ENCODE data around the gene RHEBL1. TPM values are rescaled to one million over a fixed set of nuclear protein-coding genes. Genes with fewer than 3 reads are reported as not detected.

RHEBL1 gene
- polyA plus RNA-seq, 4 donors: 0.61 to 1.4 (median 1.2) TPM; not detected in 1

DNA sequence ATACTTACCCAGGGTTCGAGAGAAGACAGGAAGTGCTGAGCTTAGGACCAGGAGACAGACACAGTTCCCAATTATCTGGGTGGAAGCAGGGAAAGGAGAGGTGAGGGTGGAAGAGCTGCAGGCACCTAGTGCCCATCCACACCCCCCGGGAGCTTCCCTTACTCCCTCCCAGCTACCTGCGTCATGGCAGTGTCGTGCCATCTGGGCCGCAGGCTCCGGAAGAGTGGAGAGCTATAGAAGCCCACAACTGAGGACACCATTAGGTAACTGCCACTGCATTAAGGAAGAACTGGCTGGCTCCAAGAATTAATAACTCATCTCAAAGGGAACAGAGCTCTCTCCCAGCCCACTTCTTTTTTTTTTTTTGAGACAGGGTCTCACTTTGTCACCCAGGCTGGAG is 30.6 kb upstream of the RHEBL1 start:
- H3K27me3 ChIP-seq (ENCODE audit: control insufficient read depth in 3 of 3, insufficient read depth in 3 of 3, low read length in 3 of 3): peaks cover 0 to 1% (median 0%) of the 10 kb centered on the region in 3 donors
- H3K9me3 ChIP-seq (ENCODE audit: control insufficient read depth in 2 of 2, insufficient read depth in 1 of 2, low read depth in 1 of 2, low read length in 1 of 2): no peaks in the 10 kb centered on the region
- no peak for DNase-seq
- H3K36me3 ChIP-seq (ENCODE audit: control insufficient read depth in 3 of 3, insufficient read depth in 2 of 3, low read depth in 1 of 3, low read length in 3 of 3): peaks cover 12 to 83% (median 32%) of the 10 kb centered on the region in 3 donors
- no peak overlapping the region for H3K27ac ChIP-seq (ENCODE audit: low read depth in 1 of 3, low read length in 2 of 3)
- no peak overlapping the region for H3K4me3 ChIP-seq (ENCODE audit: low read depth in 1 of 3, low read length in 3 of 3)
- 94 to 97% (median 94%) methylated on average over 6 of the region's 6 CpGs for WGBS, 3 donors
- no peak for FAIRE-seq
- peaks cover 0 to under 1% (median 0%) of the 10 kb centered on the region in 3 donors for H3K4me1 ChIP-seq (ENCODE audit: control insufficient read depth in 3 of 3, insufficient read depth in 2 of 3, low read depth in 1 of 3, low read length in 2 of 3)

DNA sequence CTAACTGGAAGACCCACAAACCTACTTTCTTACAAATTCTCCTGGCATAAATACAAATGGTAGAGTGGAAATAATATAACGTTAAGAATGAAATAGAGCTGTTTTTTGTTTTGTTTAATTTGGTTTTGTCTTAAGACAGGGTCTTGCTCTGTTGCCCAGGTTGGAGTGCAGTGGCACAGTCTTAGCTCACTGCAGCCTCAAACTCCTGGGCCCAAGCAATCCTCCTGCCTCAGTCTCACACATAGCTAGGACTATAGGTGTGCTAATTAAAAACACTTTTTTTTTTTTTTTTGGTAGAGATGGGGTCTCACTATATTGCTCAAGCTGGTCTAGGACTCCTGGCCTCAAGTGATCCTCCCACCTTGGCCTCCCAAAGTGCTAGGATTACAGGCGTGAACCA is 28.9 kb upstream of the RHEBL1 start:
- peaks cover 0 to 11% (median 0%) of the 10 kb centered on the region in 3 donors for H3K4me1 ChIP-seq (ENCODE audit: control insufficient read depth in 3 of 3, insufficient read depth in 2 of 3, low read depth in 1 of 3, low read length in 2 of 3)
- H3K4me3 ChIP-seq (ENCODE audit: low read depth in 1 of 3, low read length in 3 of 3): no peak overlapping the region
- H3K27ac ChIP-seq (ENCODE audit: low read depth in 1 of 3, low read length in 2 of 3): no peak overlapping the region
- no peaks in the 10 kb centered on the region for H3K9me3 ChIP-seq (ENCODE audit: control insufficient read depth in 2 of 2, insufficient read depth in 1 of 2, low read depth in 1 of 2, low read length in 1 of 2)
- FAIRE-seq (no peak), DNase-seq (no peak)
- H3K36me3 ChIP-seq (ENCODE audit: control insufficient read depth in 3 of 3, insufficient read depth in 2 of 3, low read depth in 1 of 3, low read length in 3 of 3): peaks cover 12 to 67% (median 24%) of the 10 kb centered on the region in 3 donors
- WGBS, 3 donors: 92 to 97% (median 93%) methylated on average over 2 of the region's 2 CpGs
- peaks cover 0 to 18% (median 8%) of the 10 kb centered on the region in 3 donors for H3K27me3 ChIP-seq (ENCODE audit: control insufficient read depth in 3 of 3, insufficient read depth in 3 of 3, low read length in 3 of 3)

DNA sequence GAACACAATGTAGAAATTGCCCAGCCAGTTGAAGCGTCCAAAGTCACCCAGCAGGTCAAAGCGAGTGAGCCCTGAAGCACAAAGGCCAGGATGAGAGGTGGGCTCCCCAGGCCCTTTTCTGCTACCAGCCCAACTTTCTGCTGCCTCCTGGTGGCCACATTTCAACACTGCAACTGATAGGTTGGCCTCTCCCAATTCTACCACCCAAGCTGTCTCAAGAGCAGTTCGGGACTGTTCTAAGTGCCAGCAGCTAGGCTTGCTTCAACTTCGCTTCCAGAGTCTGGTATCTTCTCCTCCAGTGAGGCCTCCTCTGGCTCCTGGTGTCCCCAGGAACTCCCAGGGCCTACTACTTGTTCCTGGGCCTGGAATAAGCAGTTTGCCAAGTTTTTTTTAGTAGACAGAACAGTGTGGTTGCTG is 28.3 kb upstream of the RHEBL1 start:
- Histone ChIP-seq H3K9me3 (ENCODE audit: control insufficient read depth in 2 of 2, insufficient read depth in 1 of 2, low read depth in 1 of 2, low read length in 1 of 2) (no peaks in the 10 kb centered on the region), H3K4me1 (ENCODE audit: control insufficient read depth in 3 of 3, insufficient read depth in 2 of 3, low read depth in 1 of 3, low read length in 2 of 3) (peaks cover 0 to 14% (median 0%) of the 10 kb centered on the region in 3 donors), H3K4me3 (ENCODE audit: low read depth in 1 of 3, low read length in 3 of 3) (no peak overlapping the region), H3K36me3 (ENCODE audit: control insufficient read depth in 3 of 3, insufficient read depth in 2 of 3, low read depth in 1 of 3, low read length in 3 of 3) (peaks cover 12 to 62% (median 21%) of the 10 kb centered on the region in 3 donors), H3K27me3 (ENCODE audit: control insufficient read depth in 3 of 3, insufficient read depth in 3 of 3, low read length in 3 of 3) (peaks cover 0 to 25% (median 9%) of the 10 kb centered on the region in 3 donors), H3K27ac (ENCODE audit: low read depth in 1 of 3, low read length in 2 of 3) (no peak overlapping the region)
- DNase-seq (peak; percentile 39 to 57), FAIRE-seq (no peak)
- WGBS, 3 donors: 67 to 68% (median 68%) methylated on average over 4 of the region's 4 CpGs

DNA sequence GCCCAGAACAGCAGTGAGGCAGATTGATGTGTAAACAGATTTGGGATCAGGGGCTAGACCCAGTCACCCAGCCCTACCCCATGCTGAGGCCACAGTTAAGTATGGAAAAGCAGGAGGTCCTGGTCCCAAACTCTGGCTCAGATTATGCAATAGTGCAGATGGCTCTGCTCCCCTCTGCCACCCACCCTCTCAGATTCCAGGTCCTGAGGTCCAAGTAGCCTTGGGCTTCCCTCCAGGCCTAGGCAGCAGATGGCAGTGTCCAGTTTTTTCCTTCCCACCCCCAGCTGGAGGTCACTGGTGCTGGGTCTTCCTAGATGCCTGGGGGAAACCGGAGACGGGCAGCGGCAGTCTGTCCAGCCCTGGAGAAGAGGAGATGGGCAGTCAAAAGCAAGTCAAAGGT is 27.6 kb upstream of the RHEBL1 start:
- Histone ChIP-seq H3K27ac (ENCODE audit: low read depth in 1 of 3, low read length in 2 of 3) (no peak overlapping the region), H3K27me3 (ENCODE audit: control insufficient read depth in 3 of 3, insufficient read depth in 3 of 3, low read length in 3 of 3) (peaks cover 0 to 31% (median 9%) of the 10 kb centered on the region in 3 donors), H3K36me3 (ENCODE audit: control insufficient read depth in 3 of 3, insufficient read depth in 2 of 3, low read depth in 1 of 3, low read length in 3 of 3) (peaks cover 7 to 56% (median 20%) of the 10 kb centered on the region in 3 donors), H3K4me1 (ENCODE audit: control insufficient read depth in 3 of 3, insufficient read depth in 2 of 3, low read depth in 1 of 3, low read length in 2 of 3) (peaks cover 0 to 17% (median 0%) of the 10 kb centered on the region in 3 donors), H3K9me3 (ENCODE audit: control insufficient read depth in 2 of 2, insufficient read depth in 1 of 2, low read depth in 1 of 2, low read length in 1 of 2) (no peaks in the 10 kb centered on the region), H3K4me3 (ENCODE audit: low read depth in 1 of 3, low read length in 3 of 3) (no peak overlapping the region)
- 83 to 97% (median 90%) methylated on average over 3 of the region's 3 CpGs for WGBS, 3 donors
- DNase-seq (no peak), FAIRE-seq (no peak)

DNA sequence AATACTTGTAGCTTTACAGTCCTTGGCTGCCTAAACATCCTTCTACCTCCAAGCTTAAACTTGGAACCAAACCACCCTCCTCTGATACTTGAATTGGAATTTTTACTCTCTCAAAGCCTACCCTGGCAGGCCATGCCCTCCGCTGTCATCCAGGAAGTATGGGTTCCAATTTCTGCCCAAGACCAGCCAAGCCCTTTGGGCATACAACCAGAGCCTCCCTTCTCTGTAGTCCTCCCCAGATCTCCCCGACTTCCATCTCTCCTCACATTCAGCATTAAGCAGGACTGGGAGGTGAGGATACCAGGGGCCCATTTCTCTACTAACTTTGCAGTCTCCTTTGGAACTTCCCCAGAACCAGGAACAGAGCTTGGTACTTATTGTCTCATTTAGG is 25.2 kb upstream of the RHEBL1 start:
- Histone ChIP-seq H3K4me1 (ENCODE audit: control insufficient read depth in 3 of 3, insufficient read depth in 2 of 3, low read depth in 1 of 3, low read length in 2 of 3) (peaks cover 0 to 29% (median 3%) of the 10 kb centered on the region in 3 donors), H3K27me3 (ENCODE audit: control insufficient read depth in 3 of 3, insufficient read depth in 3 of 3, low read length in 3 of 3) (peaks cover 9 to 55% (median 15%) of the 10 kb centered on the region in 3 donors), H3K36me3 (ENCODE audit: control insufficient read depth in 3 of 3, insufficient read depth in 2 of 3, low read depth in 1 of 3, low read length in 3 of 3) (peaks cover 5 to 34% (median 7%) of the 10 kb centered on the region in 3 donors), H3K27ac (ENCODE audit: low read depth in 1 of 3, low read length in 2 of 3) (no peak overlapping the region), H3K9me3 (ENCODE audit: control insufficient read depth in 2 of 2, insufficient read depth in 1 of 2, low read depth in 1 of 2, low read length in 1 of 2) (no peaks in the 10 kb centered on the region), H3K4me3 (ENCODE audit: low read depth in 1 of 3, low read length in 3 of 3) (no peak overlapping the region)
- DNase-seq (no peak), FAIRE-seq (no peak)
- 72 to 81% (median 76%) methylated on average over 2 of the region's 2 CpGs for WGBS, 3 donors

DNA sequence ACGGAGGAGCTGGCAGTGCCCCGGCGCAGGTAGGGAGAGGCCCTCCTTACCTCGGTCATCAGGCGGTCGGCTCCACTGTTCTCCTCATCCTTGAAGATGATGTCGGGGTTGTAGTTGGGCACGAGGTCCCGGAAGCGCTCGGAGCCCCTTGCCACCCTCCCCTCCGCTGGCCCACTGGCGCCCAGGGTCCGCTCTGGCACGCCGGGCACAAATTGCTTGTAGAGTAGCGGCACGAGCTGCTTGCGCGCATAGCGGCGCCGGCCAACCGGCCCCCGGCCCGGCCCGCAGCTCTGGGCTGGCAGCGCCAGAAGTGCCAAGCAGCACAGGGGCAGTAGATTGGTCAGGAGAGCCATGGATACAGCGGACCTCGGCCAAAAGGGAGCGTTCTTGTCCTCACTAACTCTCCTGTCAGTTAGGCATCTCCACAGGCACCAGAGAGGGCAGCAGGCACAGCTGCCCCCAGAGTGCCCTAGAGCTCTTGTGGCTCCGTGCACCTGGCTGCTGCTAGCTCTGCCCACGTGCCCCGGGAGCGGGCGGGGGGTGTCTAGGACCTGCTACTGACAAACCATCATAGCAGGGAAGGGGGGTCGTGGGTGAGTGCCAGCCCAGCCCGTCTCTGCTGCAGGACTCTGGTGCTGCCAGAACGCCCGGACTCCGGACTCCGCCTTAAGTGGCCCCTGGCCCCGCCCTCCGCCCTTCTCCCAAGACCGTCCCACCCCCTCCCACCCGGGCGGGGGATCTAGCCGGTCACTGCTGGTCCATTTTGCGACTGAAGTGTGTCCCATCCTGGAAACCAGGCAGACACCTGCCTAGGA is 24.6 kb upstream of the RHEBL1 start, which contains the start of gene DHH:
TSS of gene DHH (minus strand) at position 642 of the 815 bp plus-strand sequence. CDS start at position 353, 289 bp downstream.
- peak within 1 kb of the TSS in 1 of 3 donors; percentile 13 for H3K4me3 ChIP-seq (ENCODE audit: low read depth in 1 of 3, low read length in 3 of 3)
- WGBS, 3 donors: 2 to 3% (median 2%) methylated on average over 47 to 49 of the region's 49 CpGs
- FAIRE-seq (no peak), DNase-seq (peak in 1 of 2 donors; percentile 53)
- H3K36me3 ChIP-seq (ENCODE audit: control insufficient read depth in 3 of 3, insufficient read depth in 2 of 3, low read depth in 1 of 3, low read length in 3 of 3): peaks cover 5 to 29% (median 5%) of the 10 kb centered on the region in 3 donors
- H3K9me3 ChIP-seq (ENCODE audit: control insufficient read depth in 2 of 2, insufficient read depth in 1 of 2, low read depth in 1 of 2, low read length in 1 of 2): peaks cover 0 to 2% of the 10 kb centered on the region in 2 donors
- H3K27me3 ChIP-seq (ENCODE audit: control insufficient read depth in 3 of 3, insufficient read depth in 3 of 3, low read length in 3 of 3): peaks cover 9 to 61% (median 19%) of the 10 kb centered on the region in 3 donors
- H3K27ac ChIP-seq (ENCODE audit: low read depth in 1 of 3, low read length in 2 of 3): no peak within 1 kb of the TSS
- peaks cover 0 to 34% (median 3%) of the 10 kb centered on the region in 3 donors for H3K4me1 ChIP-seq (ENCODE audit: control insufficient read depth in 3 of 3, insufficient read depth in 2 of 3, low read depth in 1 of 3, low read length in 2 of 3)

DNA sequence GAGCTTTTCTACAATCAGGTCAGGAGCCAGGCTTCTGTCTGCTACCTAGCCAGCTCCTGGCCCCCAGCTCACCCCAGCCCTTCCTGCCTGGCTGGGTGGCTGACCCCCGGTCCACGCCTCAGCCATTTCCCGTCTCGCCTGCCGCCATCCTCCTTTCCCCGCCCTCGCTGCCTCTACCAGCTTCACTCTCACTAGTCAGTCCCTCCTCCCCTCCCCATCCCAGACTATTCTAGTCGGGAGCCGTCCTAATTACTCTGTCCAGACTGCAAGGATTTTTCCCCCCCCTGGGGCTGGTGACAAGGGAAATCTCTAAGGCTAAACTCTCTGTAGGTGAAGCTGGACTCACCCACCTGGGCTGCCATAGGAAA is 24.0 kb upstream of the RHEBL1 start:
- FAIRE-seq: no peak

DNA sequence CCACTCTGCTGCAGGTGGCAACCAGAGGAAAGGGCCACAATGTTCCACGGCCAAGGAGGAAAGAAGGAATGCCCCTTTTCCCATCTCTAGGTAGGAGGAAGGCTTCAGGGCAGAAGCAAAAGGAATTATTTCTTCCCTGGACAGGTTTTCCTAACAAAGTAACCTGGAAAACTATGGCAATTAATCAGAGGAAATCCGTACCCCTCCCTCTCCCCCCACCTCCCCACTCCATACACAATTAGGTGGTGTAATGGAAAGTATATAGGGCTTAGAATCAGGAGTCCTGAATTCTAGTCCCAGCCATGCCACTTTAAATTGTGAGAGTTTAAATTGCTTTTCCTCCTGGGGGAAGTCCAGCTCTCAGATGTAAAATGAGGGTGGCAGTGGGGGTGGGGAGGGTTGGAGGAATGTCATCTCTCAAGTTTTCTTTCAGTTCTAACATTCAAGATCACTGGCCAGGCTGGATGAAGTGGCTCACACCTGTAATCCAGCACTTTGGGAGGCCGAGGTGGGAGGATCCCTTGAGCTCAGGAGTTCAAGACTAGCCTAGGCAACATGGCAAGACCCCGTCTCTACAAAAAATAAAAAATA is 23.1 kb upstream of the RHEBL1 start:
- peaks cover 0 to 17% (median 5%) of the 10 kb centered on the region in 3 donors for H3K36me3 ChIP-seq (ENCODE audit: control insufficient read depth in 3 of 3, insufficient read depth in 2 of 3, low read depth in 1 of 3, low read length in 3 of 3)
- FAIRE-seq (no peak), DNase-seq (no peak)
- 36 to 55% (median 40%) methylated on average over 4 of the region's 4 CpGs for WGBS, 3 donors
- H3K27me3 ChIP-seq (ENCODE audit: control insufficient read depth in 3 of 3, insufficient read depth in 3 of 3, low read length in 3 of 3): peaks cover 9 to 73% (median 22%) of the 10 kb centered on the region in 3 donors
- H3K27ac ChIP-seq (ENCODE audit: low read depth in 1 of 3, low read length in 2 of 3): no peak overlapping the region
- no peak overlapping the region for H3K4me3 ChIP-seq (ENCODE audit: low read depth in 1 of 3, low read length in 3 of 3)
- H3K9me3 ChIP-seq (ENCODE audit: control insufficient read depth in 2 of 2, insufficient read depth in 1 of 2, low read depth in 1 of 2, low read length in 1 of 2): peaks cover 0 to 2% of the 10 kb centered on the region in 2 donors
- H3K4me1 ChIP-seq (ENCODE audit: control insufficient read depth in 3 of 3, insufficient read depth in 2 of 3, low read depth in 1 of 3, low read length in 2 of 3): peaks cover 0 to 40% (median 3%) of the 10 kb centered on the region in 3 donors

More for the DNA sequence above, 24.0 kb upstream of the RHEBL1 start:
- Histone ChIP-seq H3K36me3 (ENCODE audit: control insufficient read depth in 3 of 3, insufficient read depth in 2 of 3, low read depth in 1 of 3, low read length in 3 of 3) (peaks cover 5 to 23% (median 5%) of the 10 kb centered on the region in 3 donors), H3K27ac (ENCODE audit: low read depth in 1 of 3, low read length in 2 of 3) (no peak overlapping the region), H3K9me3 (ENCODE audit: control insufficient read depth in 2 of 2, insufficient read depth in 1 of 2, low read depth in 1 of 2, low read length in 1 of 2) (peaks cover 0 to 2% of the 10 kb centered on the region in 2 donors), H3K27me3 (ENCODE audit: control insufficient read depth in 3 of 3, insufficient read depth in 3 of 3, low read length in 3 of 3) (peaks cover 9 to 67% (median 22%) of the 10 kb centered on the region in 3 donors), H3K4me3 (ENCODE audit: low read depth in 1 of 3, low read length in 3 of 3) (peak overlapping the region in 1 of 3 donors; percentile 13), H3K4me1 (ENCODE audit: control insufficient read depth in 3 of 3, insufficient read depth in 2 of 3, low read depth in 1 of 3, low read length in 2 of 3) (peaks cover 0 to 36% (median 3%) of the 10 kb centered on the region in 3 donors)
- no peak for DNase-seq
- WGBS, 3 donors: 1 to 3% (median 2%) methylated on average over 9 of the region's 9 CpGs
